NCI-H2227 treated with DMSO at 0.1 percent for 48 hours (cell line): ENCODE measurements around the gene CYP26B1.

ENCODE experiments used
- DNase-seq: peaks from one replicate; lab custom pipeline; 2025; lab: John Stamatoyannopoulos, UW

The CYP26B1 gene

GRCh38 chr2:72082021-72082601 is 65.6 kb downstream of the CYP26B1 start:
- no peak for DNase-seq

GRCh38 chr2:72081451-72081850 is 66.2 kb downstream of the CYP26B1 start:
- no peak for DNase-seq

GRCh38 chr2:72080286-72081145 is 67.1 kb downstream of the CYP26B1 start:
- DNase-seq: no peak
